HEK293 (cell line): ENCODE measurements around the gene MAPK8IP3.

Source experiments
- CTCF ChIA-PET: fragments of 350-600 bp; formaldehyde crosslinking; extraction: SDS; loops from one replicate; lab custom pipeline; 2021; ENCODE audit warnings: antibody characterized with exemption; lab: Yijun Ruan, JAX
- POLR2A ChIA-PET: fragments of 300-600 bp; formaldehyde crosslinking; extraction: SDS; loops from one replicate; lab custom pipeline; 2020; ENCODE audit warnings: antibody characterized with exemption, inconsistent platforms; lab: Yijun Ruan, JAX
- H3K27ac ChIP-seq: fragments of 200-500 bp; sonication (Bioruptor generic); 2 replicates; pipeline ENCODE4 v1.5.1; 2014; ENCODE audit warnings: low read depth, low read length, control low read depth, inconsistent platforms; ENCODE audit errors: extremely low read depth
- H3K36me3 ChIP-seq, 2 experiments: fragments of 200-500 bp in 1 of 2; sonication (Bioruptor generic) in 1 of 2; 1 replicate in 1 of 2; 2 replicates in 1 of 2; pipeline ENCODE4 v1.5.1; 2014 to 2017; ENCODE audit warnings: inconsistent platforms in 2 of 2, low read length in 2 of 2; ENCODE audit not compliant: control insufficient read depth in 2 of 2, insufficient read depth in 1 of 2
- H3K4me1 ChIP-seq: fragments of 200-500 bp; sonication (Bioruptor generic); 2 replicates; pipeline ENCODE4 v1.5.1; 2014; ENCODE audit warnings: mild to moderate bottlenecking, low read length, inconsistent platforms; ENCODE audit not compliant: control insufficient read depth, insufficient read depth
- H3K4me3 ChIP-seq: 2 replicates; pipeline ENCODE4 v1.5.1; 2011; ENCODE audit warnings: low read depth, mild to moderate bottlenecking, control low read depth, low read length, moderate library complexity
- H3K9me3 ChIP-seq: fragments of 200-500 bp; sonication (Bioruptor generic); 2 replicates; pipeline ENCODE4 v1.5.1; 2014; ENCODE audit warnings: low read depth, low read length, inconsistent platforms; ENCODE audit not compliant: control insufficient read depth, insufficient read depth
- KLF1 ChIP-seq: fragments of 450-650 bp; formaldehyde crosslinking; IDR thresholded peaks from 2 replicates; pipeline ENCODE4 v1.5.1; 2016; ENCODE audit warnings: missing biosample characterization, missing genetic modification characterization
- PRDM2 ChIP-seq: fragments of 450-650 bp; formaldehyde crosslinking; IDR thresholded peaks from 2 replicates; pipeline ENCODE4 v1.5.1; 2016; ENCODE audit warnings: missing biosample characterization, missing genetic modification characterization, borderline replicate concordance
- YY2 ChIP-seq: fragments of 450-650 bp; formaldehyde crosslinking; IDR thresholded peaks from 2 replicates; pipeline ENCODE4 v1.5.1; 2016; ENCODE audit warnings: missing biosample characterization, missing genetic modification characterization
- ZBTB1 ChIP-seq: fragments of 450-650 bp; formaldehyde crosslinking; IDR thresholded peaks from 2 replicates; pipeline ENCODE4 v1.5.1; 2016; ENCODE audit warnings: missing biosample characterization, missing genetic modification characterization
- ZBTB26 ChIP-seq: fragments of 450-650 bp; formaldehyde crosslinking; optimal IDR thresholded peaks from 2 replicates; pipeline ENCODE3; 2016; ENCODE audit warnings: missing biosample characterization, mild to moderate bottlenecking, missing genetic modification characterization
- ZBTB49 ChIP-seq: fragments of 450-650 bp; formaldehyde crosslinking; IDR thresholded peaks from 2 replicates; pipeline ENCODE4 v1.5.1; 2016; ENCODE audit warnings: missing biosample characterization, missing genetic modification characterization, low read depth
- ZFP41 ChIP-seq: fragments of 450-650 bp; formaldehyde crosslinking; IDR thresholded peaks from 2 replicates; pipeline ENCODE4 v1.5.1; 2016; ENCODE audit warnings: missing biosample characterization, missing genetic modification characterization, borderline replicate concordance
- ZNF202 ChIP-seq: fragments of 450-650 bp; formaldehyde crosslinking; IDR thresholded peaks from 2 replicates; pipeline ENCODE4 v1.5.1; 2016; ENCODE audit warnings: missing biosample characterization, missing genetic modification characterization, borderline replicate concordance
- ZNF214 ChIP-seq: fragments of 450-650 bp; formaldehyde crosslinking; IDR thresholded peaks from 2 replicates; pipeline ENCODE4 v1.5.1; 2017; ENCODE audit warnings: missing biosample characterization, mild to moderate bottlenecking, missing genetic modification characterization, borderline replicate concordance
- ZNF629 ChIP-seq: fragments of 450-650 bp; formaldehyde crosslinking; IDR thresholded peaks from 2 replicates; pipeline ENCODE4 v1.5.1; 2017; ENCODE audit warnings: missing biosample characterization, missing genetic modification characterization
- TF ChIP-seq, protein P1 (sequence below): fragments of 450-650 bp; formaldehyde crosslinking; IDR thresholded peaks from 2 replicates; pipeline ENCODE4 v1.5.1; 2016; ENCODE audit warnings: missing biosample characterization, missing genetic modification characterization

MAPK8IP3 gene

DNA sequence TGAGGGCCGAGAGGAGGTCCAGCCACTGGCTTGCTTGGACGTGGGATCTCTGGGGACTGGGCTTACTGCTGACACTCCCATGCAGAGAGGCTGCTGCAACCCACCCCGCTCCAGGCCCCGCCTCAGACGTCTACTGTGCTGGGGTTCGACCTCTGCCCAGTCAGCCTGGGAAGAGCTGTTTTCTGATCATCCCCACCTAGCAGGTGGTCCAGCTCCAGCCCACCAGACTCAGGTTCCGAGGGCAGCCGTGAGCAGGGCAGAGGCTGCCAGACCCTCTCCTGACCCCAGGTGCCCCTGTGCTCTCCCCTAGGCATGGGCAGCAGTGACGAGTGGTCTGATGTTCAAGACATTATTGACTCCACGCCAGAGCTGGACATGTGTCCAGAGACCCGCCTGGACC lies 41.9 kb downstream of the MAPK8IP3 start:
- ChIA-PET CTCF (interaction anchor here (1.1 kb wide), 1 partner anchor 21 kb away, joined by 3 read pairs; no protein-coding TSS in a partner anchor), POLR2A (no interaction called here)
- Histone ChIP-seq H3K36me3 (peaks cover 10 to 81% of the 10 kb centered on the region in 2 experiments; a peak in 2 of 3 replicates), H3K27ac (no peak overlapping the region), H3K9me3 (no peaks in the 10 kb centered on the region), H3K4me3 (no peak overlapping the region), H3K4me1 (no peaks in the 10 kb centered on the region)
- no peak for TF ChIP-seq ZBTB49 (tag by site-specific recombination)
- TF ChIP-seq KLF1 (tag by site-specific recombination): no peak
- no peak for TF ChIP-seq ZBTB26
- no peak for TF ChIP-seq ZBTB1 (tag by site-specific recombination)
- TF ChIP-seq PRDM2 (tag by site-specific recombination): no peak
- no peak for TF ChIP-seq ZNF202 (tag by site-specific recombination)
- TF ChIP-seq YY2 (tag by site-specific recombination): no peak
- TF ChIP-seq, protein P1, sequence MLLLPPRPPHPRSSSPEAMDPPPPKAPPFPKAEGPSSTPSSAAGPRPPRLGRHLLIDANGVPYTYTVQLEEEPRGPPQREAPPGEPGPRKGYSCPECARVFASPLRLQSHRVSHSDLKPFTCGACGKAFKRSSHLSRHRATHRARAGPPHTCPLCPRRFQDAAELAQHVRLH (tag by site-specific recombination): no peak
- TF ChIP-seq ZNF629 (tag by site-specific recombination): no peak
- no peak for TF ChIP-seq ZNF214 (tag by site-specific recombination)
- TF ChIP-seq, all 188 proteins: peak for 0

GRCh38 chr16:1749152-1750117 lies 43.4 kb downstream of the MAPK8IP3 start:
- ChIA-PET CTCF (interaction anchor here (1.1 kb wide), 1 partner anchor 23 kb away, joined by 3 read pairs; no protein-coding TSS in a partner anchor), POLR2A (interaction anchor here (0.7 kb wide), 1 partner anchor 70 kb away, joined by 4 read pairs; no protein-coding TSS in a partner anchor)
- no peak for TF ChIP-seq ZFP41 (tag by site-specific recombination)
- Histone ChIP-seq H3K9me3 (no peaks in the 10 kb centered on the region), H3K36me3 (peaks cover 14 to 72% of the 10 kb centered on the region in 2 experiments; a peak in 2 of 3 replicates), H3K27ac (no peak overlapping the region), H3K4me1 (no peaks in the 10 kb centered on the region), H3K4me3 (no peak overlapping the region)
